ENCODE data around the gene OTUD4.

OTUD4 gene

GRCh38 chr4:145218251-145218650, 37.9 kb upstream of the OTUD4 start:
- H3K36me3 ChIP-seq (ENCODE audit: insufficient read depth, low read length): no peaks in the 10 kb centered on the region
- peak overlapping the region; percentile 20; the same call in 1 of the 2 replicates for H3K9ac ChIP-seq (ENCODE audit: low read length)
- H3K9me2 ChIP-seq (ENCODE audit: low read depth, low read length): no peaks in the 10 kb centered on the region
- H3K27ac ChIP-seq (ENCODE audit: low read depth, low read length, poor library complexity, severe bottlenecking): peak overlapping the region; percentile 29
- H2AFZ ChIP-seq (ENCODE audit: low read length): peak overlapping the region; percentile 23; the same call in 1 of the 2 replicates
- peaks cover 4% of the 10 kb centered on the region; the same call in 1 of the 2 replicates for H3K9me3 ChIP-seq (ENCODE audit: low read length)
- no peaks in the 10 kb centered on the region for H3K79me2 ChIP-seq (ENCODE audit: insufficient read depth, low read length)
- H4K20me1 ChIP-seq (ENCODE audit: insufficient read depth, low read length): no peaks in the 10 kb centered on the region
- peaks cover 27% of the 10 kb centered on the region for H3K4me1 ChIP-seq (ENCODE audit: insufficient read depth, low read length, severe bottlenecking)
- no peaks in the 10 kb centered on the region for H3K27me3 ChIP-seq (ENCODE audit: insufficient read depth, low read length)
- TF ChIP-seq CTCF (IDR thresholded peaks at IDR 0.05; ENCODE audit: low read length) (no peak), EZH2 (IDR thresholded peaks at IDR 0.05; ENCODE audit: borderline replicate concordance, low read length) (no peak)
- peak overlapping the region; percentile 28; the same call in 1 of the 2 replicates for H3K4me2 ChIP-seq (ENCODE audit: low read length)
- no peak overlapping the region for H3K4me3 ChIP-seq (ENCODE audit: low read depth, low read length, poor library complexity, severe bottlenecking)
- no peaks in the 10 kb centered on the region for H3F3A ChIP-seq (ENCODE audit: insufficient read depth, low read length)

GRCh38 chr4:145217349-145217748, 37.0 kb upstream of the OTUD4 start:
- H3K36me3 ChIP-seq (ENCODE audit: insufficient read depth, low read length): no peaks in the 10 kb centered on the region
- peaks cover 27% of the 10 kb centered on the region for H3K4me1 ChIP-seq (ENCODE audit: insufficient read depth, low read length, severe bottlenecking)
- H3K27ac ChIP-seq (ENCODE audit: low read depth, low read length, poor library complexity, severe bottlenecking): peak overlapping the region; percentile 29
- no peaks in the 10 kb centered on the region for H3K27me3 ChIP-seq (ENCODE audit: insufficient read depth, low read length)
- no peak overlapping the region for H3K4me3 ChIP-seq (ENCODE audit: low read depth, low read length, poor library complexity, severe bottlenecking)
- no peak overlapping the region for H3K4me2 ChIP-seq (ENCODE audit: low read length)
- no peaks in the 10 kb centered on the region for H3K79me2 ChIP-seq (ENCODE audit: insufficient read depth, low read length)
- H3F3A ChIP-seq (ENCODE audit: insufficient read depth, low read length): no peaks in the 10 kb centered on the region
- H3K9me2 ChIP-seq (ENCODE audit: low read depth, low read length): no peaks in the 10 kb centered on the region
- peak overlapping the region; percentile 23; the same call in 1 of the 2 replicates for H2AFZ ChIP-seq (ENCODE audit: low read length)
- no peak overlapping the region for H3K9ac ChIP-seq (ENCODE audit: low read length)
- peaks cover 4% of the 10 kb centered on the region; the same call in 1 of the 2 replicates for H3K9me3 ChIP-seq (ENCODE audit: low read length)
- TF ChIP-seq EZH2 (IDR thresholded peaks at IDR 0.05; ENCODE audit: borderline replicate concordance, low read length) (no peak), CTCF (IDR thresholded peaks at IDR 0.05; ENCODE audit: low read length) (no peak)
- H4K20me1 ChIP-seq (ENCODE audit: insufficient read depth, low read length): no peaks in the 10 kb centered on the region

GRCh38 chr4:145216535-145216934, 36.1 kb upstream of the OTUD4 start:
- H4K20me1 ChIP-seq (ENCODE audit: insufficient read depth, low read length): no peaks in the 10 kb centered on the region
- no peak overlapping the region for H3K27ac ChIP-seq (ENCODE audit: low read depth, low read length, poor library complexity, severe bottlenecking)
- H3K4me2 ChIP-seq (ENCODE audit: low read length): no peak overlapping the region
- H3K36me3 ChIP-seq (ENCODE audit: insufficient read depth, low read length): no peaks in the 10 kb centered on the region
- no peak overlapping the region for H3K4me3 ChIP-seq (ENCODE audit: low read depth, low read length, poor library complexity, severe bottlenecking)
- H3K27me3 ChIP-seq (ENCODE audit: insufficient read depth, low read length): no peaks in the 10 kb centered on the region
- H3F3A ChIP-seq (ENCODE audit: insufficient read depth, low read length): no peaks in the 10 kb centered on the region
- no peak for TF ChIP-seq EZH2 (IDR thresholded peaks at IDR 0.05; ENCODE audit: borderline replicate concordance, low read length)
- peak; percentile 76 for TF ChIP-seq CTCF (IDR thresholded peaks at IDR 0.05; ENCODE audit: low read length)
- H3K9me3 ChIP-seq (ENCODE audit: low read length): peaks cover 4% of the 10 kb centered on the region; the same call in 1 of the 2 replicates
- H3K9ac ChIP-seq (ENCODE audit: low read length): no peak overlapping the region
- H3K79me2 ChIP-seq (ENCODE audit: insufficient read depth, low read length): no peaks in the 10 kb centered on the region
- peaks cover 27% of the 10 kb centered on the region for H3K4me1 ChIP-seq (ENCODE audit: insufficient read depth, low read length, severe bottlenecking)
- no peaks in the 10 kb centered on the region for H3K9me2 ChIP-seq (ENCODE audit: low read depth, low read length)
- H2AFZ ChIP-seq (ENCODE audit: low read length): no peak overlapping the region
